Renal cortical epithelial cell (primary cell): Measurements from ENCODE around the gene COL20A1. TPM values are rescaled to one million over a fixed set of nuclear protein-coding genes. Genes with fewer than 3 reads are reported as not detected.

ENCODE experiments used
- DNase-seq: peaks from one replicate; pipeline ENCODE4 v3.0.0-alpha.2; 2011; ENCODE audit warnings: low read depth
- total RNA-seq: library from RNA; depleted of rRNA; stranded (reverse); fragments of >200 nt; gene quantifications from 2 replicates; pipeline ENCODE4 v1.2.3, GENCODE V29; 2014

Gene COL20A1
- total RNA-seq, 1 donor from 2014 or later, result not detected

DNA sequence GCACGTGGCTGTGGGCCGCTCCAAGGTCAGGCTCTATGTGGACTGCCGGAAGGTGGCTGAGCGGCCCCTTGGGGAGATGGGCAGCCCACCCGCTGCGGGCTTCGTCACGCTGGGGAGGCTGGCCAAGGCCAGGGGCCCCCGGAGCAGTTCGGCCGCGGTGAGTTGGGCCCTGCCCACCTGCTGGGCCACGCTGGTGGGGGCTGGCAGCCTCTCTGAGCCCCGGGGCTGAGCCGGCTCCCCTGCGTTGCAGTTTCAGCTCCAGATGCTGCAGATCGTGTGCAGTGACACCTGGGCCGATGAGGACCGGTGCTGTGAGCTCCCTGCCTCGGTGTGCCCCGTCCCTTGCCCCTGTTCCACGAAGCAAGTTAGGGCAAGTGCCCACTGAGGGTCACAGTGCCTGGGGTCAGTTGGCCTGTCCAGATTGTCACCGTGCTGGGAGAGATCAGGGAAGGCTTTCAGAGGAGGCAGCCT, 27.1 kb downstream of the COL20A1 start:
- DNase-seq, result no peak

GRCh38 chr20:63320616-63321147, 27.7 kb downstream of the COL20A1 start:
- no peak for DNase-seq

DNA sequence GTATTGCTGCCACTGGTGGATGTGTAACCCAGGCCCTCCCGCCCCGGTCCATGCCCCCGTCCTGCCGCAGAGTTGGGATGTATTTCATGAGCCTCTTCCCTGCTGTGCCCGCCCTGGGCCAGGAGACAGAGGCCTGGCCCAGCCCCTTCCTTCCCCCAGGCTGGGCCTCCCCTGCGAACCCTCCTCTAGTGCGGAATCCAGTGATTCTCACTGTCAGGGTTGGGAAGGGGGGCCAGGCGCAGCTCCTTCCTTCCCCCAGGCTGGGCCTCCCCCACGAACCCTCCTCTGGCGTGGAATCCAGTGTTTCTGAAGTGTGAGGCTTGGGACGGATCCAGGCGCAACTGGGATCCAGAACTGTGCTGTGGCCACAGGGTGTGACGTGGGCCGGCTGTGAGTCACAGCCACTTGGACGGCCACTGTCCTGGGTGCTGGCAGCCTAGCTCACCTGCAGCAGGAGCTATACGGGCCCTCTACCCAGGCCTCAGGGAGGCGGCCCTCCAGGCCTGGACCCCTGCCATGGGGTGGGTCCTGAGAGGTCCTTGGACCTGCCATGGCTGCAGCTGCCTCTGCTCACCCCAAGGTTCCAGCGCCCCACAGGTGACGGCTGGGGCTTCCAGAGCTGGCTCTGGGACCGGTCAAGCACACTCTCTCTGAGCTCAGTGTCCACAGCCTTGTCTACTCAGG, 28.3 kb downstream of the COL20A1 start:
- DNase-seq, result no peak

DNA sequence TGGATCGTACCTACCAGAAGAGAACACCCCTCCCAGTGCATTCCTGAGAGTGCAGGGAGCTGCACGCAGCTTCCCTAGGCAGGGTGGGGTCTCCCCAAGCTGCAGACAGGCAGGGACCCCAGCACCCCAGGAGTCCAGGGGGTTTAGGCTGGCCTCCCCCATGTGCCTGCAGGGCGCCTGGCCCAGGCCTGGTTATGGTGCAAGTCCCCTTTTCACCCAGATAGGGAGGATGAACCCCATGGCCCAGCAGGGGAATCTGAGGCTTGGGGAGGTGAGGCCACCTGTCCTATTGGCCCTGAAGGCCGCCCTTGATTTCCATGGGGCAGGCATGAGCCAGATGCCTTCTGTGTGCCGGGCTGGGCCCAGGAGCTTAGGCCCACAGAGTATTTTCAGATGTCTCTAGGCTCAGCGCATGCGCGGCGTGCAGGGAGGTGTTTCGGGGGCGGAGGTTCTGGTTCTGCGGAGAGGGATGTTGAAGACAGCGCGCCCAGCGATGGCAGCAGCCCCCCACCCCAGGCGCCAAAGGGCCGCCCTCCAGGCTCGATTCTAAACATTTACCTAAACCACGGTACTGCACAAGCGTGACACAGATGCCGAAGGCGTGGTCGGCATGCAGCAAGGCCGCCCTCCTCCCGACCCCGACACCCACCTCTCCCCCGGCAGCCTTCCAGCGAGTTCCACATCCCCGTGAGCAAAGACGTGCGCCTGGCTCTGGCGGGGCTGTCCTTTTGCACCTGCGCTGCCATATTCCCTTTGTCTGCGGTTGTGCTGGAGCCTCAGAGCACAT, 29.4 kb downstream of the COL20A1 start:
- DNase-seq, result no peak

GRCh38 chr20:63322933-63323273, 29.9 kb downstream of the COL20A1 start:
- no peak for DNase-seq

DNA sequence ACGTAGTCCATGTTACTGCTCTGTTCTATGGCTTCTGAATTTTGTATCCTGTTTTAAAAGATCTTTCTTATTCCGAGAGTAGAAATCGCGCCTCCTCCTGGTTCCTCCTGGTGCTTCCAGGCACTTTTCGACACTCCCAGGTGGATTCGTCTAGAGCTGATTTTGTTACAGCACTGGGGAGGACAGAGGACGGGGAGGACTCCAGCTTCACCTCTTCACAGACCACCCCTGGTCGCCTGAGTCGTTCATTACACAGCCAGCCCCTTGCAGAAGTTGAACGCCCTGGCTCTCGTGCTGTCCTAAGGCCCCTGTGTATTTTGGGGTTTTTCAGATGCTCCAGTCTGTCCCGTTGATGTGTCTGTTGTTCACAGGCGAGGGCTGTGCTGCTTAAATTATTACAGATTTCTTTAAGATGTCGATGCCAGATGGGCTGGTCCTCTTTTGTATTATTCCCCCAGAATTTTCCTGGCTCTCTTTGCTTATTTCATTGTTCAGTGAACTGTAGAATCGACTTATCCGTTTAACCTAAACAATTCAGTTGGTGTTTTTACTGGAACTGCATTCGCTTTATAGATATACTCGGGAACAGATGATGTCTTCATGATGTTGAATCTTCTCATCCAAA, 30.5 kb downstream of the COL20A1 start:
- DNase-seq, result no peak

DNA sequence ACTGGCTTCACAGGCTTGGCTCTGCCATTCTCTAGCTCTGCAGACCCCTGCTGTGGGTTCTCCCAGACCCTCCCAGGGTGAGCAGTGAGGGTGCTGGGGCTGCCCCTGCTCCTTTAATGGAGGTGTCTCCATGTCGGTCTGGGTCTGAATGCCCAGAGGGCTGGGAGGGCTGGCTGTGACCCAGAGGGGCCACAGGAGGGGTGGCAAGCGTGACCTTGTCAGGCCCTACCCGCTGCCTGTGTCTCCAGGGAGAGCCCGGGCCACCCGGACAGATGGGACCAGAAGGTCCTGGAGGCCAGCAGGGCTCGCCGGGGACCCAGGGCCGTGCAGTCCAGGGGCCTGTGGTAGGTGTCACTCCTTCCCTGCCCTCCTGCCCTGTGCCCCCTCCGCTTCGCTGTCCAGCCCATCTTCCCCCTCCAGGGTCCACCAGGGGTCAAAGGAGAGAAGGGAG, 32.1 kb downstream of the COL20A1 start:
- DNase-seq, result no peak

- DNase-seq, result no peak
Measured at GRCh38 chr20:63325554-63326313, 32.7 kb downstream of the COL20A1 start.

DNA sequence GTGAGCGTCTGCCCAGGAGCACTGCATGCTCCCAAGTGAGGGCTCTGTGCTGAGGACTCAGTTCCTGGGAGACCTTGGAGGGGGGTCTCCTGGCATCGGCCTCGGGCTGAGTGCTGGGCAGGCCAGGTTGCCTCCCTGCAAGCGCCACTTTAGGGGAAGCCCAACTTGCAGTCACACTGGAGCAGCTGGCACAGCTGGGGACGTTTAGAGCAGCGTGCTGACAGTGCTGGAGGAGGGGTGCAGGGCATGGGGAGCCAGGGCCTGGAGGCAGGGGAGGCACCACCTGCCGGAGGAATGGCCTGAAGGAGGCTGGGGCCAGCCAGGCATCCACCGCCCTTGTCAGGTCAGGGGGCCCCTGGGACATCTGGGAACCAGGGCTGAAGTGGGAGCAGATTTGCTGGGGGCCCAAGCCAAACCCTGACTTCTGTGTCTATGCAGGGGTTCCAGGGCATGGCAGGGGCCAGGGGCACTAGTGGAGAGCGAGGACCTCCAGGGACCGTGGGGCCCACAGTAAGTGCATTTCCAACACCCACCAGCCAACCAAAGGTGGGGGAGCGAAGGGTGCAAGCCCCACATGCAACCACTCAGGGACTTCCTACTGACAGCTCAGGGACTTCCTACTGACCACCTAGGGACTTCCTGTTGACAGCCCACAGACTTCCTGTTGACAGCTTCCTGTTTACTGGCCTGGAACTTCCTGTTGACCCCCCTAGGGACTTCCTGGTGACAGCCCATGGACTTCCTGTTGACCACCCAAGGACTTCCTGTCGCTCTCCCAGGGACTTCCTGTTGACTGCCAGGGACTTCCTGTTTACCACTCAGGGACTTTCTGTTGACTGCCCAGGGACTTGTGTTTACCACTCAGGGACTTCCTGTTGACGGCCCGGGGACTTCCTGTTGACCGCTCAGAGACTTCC, 33.6 kb downstream of the COL20A1 start:
- DNase-seq, result no peak

GRCh38 chr20:63327231-63327745, 34.3 kb downstream of the COL20A1 start:
- DNase-seq, result no peak

DNA sequence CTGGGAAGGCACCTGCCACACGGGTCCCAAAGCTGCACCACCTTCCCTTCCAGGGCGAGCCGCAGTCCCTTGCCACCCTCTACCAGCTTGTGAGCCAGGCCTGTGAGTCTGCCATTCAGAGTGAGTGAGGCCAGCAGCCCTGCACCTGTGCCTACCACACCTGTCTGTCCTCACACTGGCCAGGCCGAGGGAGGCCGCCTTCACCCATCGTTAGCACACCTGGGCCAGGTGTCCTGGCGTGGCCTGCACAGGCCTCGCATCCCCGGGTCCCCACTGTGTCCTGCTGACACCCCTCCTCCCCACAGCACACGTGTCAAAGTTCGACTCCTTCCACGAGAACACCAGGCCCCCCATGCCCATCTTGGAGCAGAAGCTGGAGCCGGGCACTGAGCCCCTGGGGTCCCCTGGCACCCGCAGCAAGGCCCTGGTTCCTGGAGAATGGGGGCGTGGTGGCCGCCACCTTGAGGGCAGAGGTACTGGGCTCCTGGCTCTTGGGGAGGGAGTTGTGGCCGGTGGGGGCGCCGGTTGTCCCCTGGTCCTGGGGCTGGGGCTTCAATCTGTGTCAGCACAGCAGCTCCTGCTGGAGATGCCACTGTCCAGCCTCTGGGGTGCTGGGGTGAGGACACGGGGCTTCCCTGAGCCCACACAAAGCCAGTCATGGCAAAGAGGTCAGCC, 35.2 kb downstream of the COL20A1 start:
- DNase-seq, result no peak

- DNase-seq, result no peak
Measured at GRCh38 chr20:63328718-63329275, 35.8 kb downstream of the COL20A1 start.

- DNase-seq, result no peak
Measured at GRCh38 chr20:63329331-63330083, 36.5 kb downstream of the COL20A1 start.

GRCh38 chr20:63330084-63330760, 37.2 kb downstream of the COL20A1 start:
- no peak for DNase-seq

DNA sequence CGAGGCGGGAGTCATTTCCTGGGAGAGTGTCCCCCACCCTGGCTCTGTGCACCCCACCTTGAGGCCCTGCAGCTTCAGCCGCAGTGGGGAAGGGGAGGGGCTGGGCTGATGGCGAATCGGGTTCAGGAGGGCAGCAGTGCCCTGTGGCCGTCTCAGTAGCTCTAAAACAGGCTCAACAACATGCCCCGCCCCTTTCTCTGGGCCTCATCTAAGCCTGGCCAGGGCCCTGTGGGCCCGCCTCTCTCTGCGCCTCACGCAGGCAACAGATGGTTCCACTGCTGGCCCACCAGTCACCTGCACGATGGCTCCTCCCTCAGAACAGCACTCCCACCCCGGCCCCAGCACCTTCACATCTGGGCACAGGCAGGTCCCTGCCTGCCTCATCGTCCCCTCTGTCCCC, 38.0 kb downstream of the COL20A1 start:
- DNase-seq, result no peak

DNA sequence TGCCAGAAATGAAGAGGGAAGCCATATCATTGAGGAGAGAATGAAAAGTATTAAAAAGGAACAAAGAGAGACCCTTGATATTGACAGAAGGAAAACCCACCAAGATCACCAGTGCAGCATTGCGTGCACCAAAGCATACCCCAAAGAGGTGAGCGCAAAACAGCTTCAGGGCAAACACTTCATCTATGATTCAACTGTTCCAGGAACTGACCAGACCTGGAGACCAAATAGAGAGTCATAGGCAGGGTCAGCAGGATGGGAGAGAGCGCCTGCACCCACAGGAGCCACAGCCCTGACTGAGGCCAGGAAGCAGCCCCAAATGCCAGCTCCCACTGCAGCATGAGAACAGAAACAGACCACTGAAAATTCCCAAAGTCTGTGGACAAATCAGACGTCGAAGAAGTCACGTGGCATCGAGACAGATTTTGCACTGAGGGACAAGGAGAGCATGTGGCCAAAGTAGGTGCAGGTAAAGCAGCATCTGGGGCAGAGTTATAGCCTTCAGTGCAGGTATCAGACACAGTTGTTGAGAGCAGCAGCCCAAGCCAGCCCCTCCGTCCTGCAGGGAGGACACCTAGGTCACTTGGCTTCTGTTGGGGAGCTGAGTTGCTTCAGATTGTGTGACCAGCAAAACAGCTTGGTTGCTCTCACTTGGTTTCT, 38.9 kb downstream of the COL20A1 start:
- no peak for DNase-seq

DNA sequence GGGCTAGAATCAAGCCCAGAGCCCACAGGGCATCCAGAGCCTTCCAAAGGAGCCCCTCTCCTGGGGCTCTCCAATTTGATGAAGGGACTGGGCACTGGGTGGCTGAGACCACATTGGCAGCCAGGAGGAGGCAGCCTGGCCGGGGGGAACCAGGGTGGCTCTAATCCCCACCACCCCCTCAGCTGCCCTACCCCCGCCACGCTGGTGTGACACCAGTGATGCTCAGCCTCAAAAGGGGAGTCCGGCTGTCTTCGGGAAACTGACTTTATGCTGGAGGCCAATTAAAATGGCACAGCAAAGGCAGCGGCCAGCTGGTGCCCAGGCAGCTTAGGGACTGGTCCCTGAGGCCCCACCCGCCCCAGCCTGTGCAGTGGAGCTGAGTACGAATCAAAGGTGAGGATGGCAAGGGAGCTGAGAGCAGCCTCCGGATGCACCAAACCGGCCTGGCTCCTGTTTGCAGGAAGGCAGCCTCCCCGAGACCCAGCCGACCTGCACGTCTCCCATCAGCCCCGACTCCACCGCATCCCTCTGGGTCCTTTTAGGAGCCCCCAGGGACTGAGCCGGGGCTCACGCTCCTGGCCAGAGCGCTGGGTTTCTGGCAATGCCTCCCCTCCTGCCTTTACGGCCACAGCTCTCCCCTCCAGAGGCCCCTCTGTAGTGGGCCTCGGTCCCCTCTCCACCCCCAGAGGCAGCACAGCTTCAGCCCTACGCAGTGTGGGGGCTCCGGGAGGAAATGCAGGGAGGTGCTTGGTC, 39.7 kb downstream of the COL20A1 start:
- no peak for DNase-seq
